ENCODE data around the gene ARL16.

The ARL16 gene

GRCh38 chr17:81717766-81718089 is 34.1 kb upstream of the ARL16 start:
- no peak overlapping the region for H2AFZ ChIP-seq
- no peak overlapping the region for H3K9ac ChIP-seq
- no peaks in the 10 kb centered on the region for H3K27me3 ChIP-seq (ENCODE audit: control insufficient read depth, insufficient read depth, low read length)
- H3K4me3 ChIP-seq (ENCODE audit: low read depth, low read length), result no peak overlapping the region
- no peak for TF ChIP-seq CTCF (IDR thresholded peaks at IDR 0.05)
- H3K36me3 ChIP-seq (ENCODE audit: control insufficient read depth, insufficient read depth, low read length), result no peaks in the 10 kb centered on the region
- no peak overlapping the region for H3K4me2 ChIP-seq (ENCODE audit: low read length)
- H3K4me1 ChIP-seq, result peaks cover 33% of the 10 kb centered on the region
- no peaks in the 10 kb centered on the region for H3K9me3 ChIP-seq (ENCODE audit: control insufficient read depth, low read length)
- no peak overlapping the region for H3K27ac ChIP-seq
- H3K79me2 ChIP-seq, result peaks cover 14% of the 10 kb centered on the region

GRCh38 chr17:81717049-81717765 is 33.6 kb upstream of the ARL16 start:
- Histone ChIP-seq H3K27ac (no peak overlapping the region), H3K9ac (no peak overlapping the region), H3K36me3 (ENCODE audit: control insufficient read depth, insufficient read depth, low read length) (no peaks in the 10 kb centered on the region), H3K4me1 (peaks cover 31% of the 10 kb centered on the region), H2AFZ (no peak overlapping the region), H3K4me3 (ENCODE audit: low read depth, low read length) (no peak overlapping the region), H3K9me3 (ENCODE audit: control insufficient read depth, low read length) (no peaks in the 10 kb centered on the region), H3K79me2 (peaks cover 14% of the 10 kb centered on the region), H3K27me3 (ENCODE audit: control insufficient read depth, insufficient read depth, low read length) (no peaks in the 10 kb centered on the region), H3K4me2 (ENCODE audit: low read length) (no peak overlapping the region)
- no peak for TF ChIP-seq CTCF (IDR thresholded peaks at IDR 0.05)

GRCh38 chr17:81716674-81716996 is 33.0 kb upstream of the ARL16 start:
- H2AFZ ChIP-seq, result no peak overlapping the region
- H3K79me2 ChIP-seq, result peaks cover 14% of the 10 kb centered on the region
- peaks cover 26% of the 10 kb centered on the region for H3K4me1 ChIP-seq
- no peaks in the 10 kb centered on the region for H3K9me3 ChIP-seq (ENCODE audit: control insufficient read depth, low read length)
- no peaks in the 10 kb centered on the region for H3K27me3 ChIP-seq (ENCODE audit: control insufficient read depth, insufficient read depth, low read length)
- no peak overlapping the region for H3K4me3 ChIP-seq (ENCODE audit: low read depth, low read length)
- H3K4me2 ChIP-seq (ENCODE audit: low read length), result no peak overlapping the region
- H3K27ac ChIP-seq, result no peak overlapping the region
- no peak overlapping the region for H3K9ac ChIP-seq
- no peaks in the 10 kb centered on the region for H3K36me3 ChIP-seq (ENCODE audit: control insufficient read depth, insufficient read depth, low read length)
- no peak for TF ChIP-seq CTCF (IDR thresholded peaks at IDR 0.05)

- Histone ChIP-seq H3K4me2 (ENCODE audit: low read length) (no peak overlapping the region), H3K4me3 (ENCODE audit: low read depth, low read length) (no peak overlapping the region), H3K9me3 (ENCODE audit: control insufficient read depth, low read length) (no peaks in the 10 kb centered on the region), H3K79me2 (peaks cover 14% of the 10 kb centered on the region), H3K4me1 (peaks cover 24% of the 10 kb centered on the region), H3K36me3 (ENCODE audit: control insufficient read depth, insufficient read depth, low read length) (no peaks in the 10 kb centered on the region), H3K27me3 (ENCODE audit: control insufficient read depth, insufficient read depth, low read length) (no peaks in the 10 kb centered on the region), H3K27ac (no peak overlapping the region), H2AFZ (no peak overlapping the region), H3K9ac (no peak overlapping the region)
- TF ChIP-seq CTCF (IDR thresholded peaks at IDR 0.05), result no peak
Measured at GRCh38 chr17:81715872-81716673, 32.5 kb upstream of the ARL16 start.

All from parathyroid adenoma (tissue), 2 donors.